Osteoblast (primary cell): ENCODE data around the gene KCNJ2. TPM values are rescaled to one million over a fixed set of nuclear protein-coding genes. Genes with fewer than 3 reads are reported as not detected.

Experiments
- DNase-seq: peaks from one replicate; pipeline ENCODE4 v3.0.0; 2011; ENCODE audit warnings: low spot score, mixed read lengths; ENCODE audit not compliant: insufficient read length; ENCODE audit errors: missing footprints
- H2AFZ ChIP-seq: 2 replicates; pipeline ENCODE4 v1.6.0; 2011; ENCODE audit warnings: mild to moderate bottlenecking, low read length
- H3K27ac ChIP-seq: 2 replicates; pipeline ENCODE4 v1.5.1; 2011; ENCODE audit warnings: mild to moderate bottlenecking, low read depth, low read length, moderate library complexity
- H3K27me3 ChIP-seq: 2 replicates; pipeline ENCODE4 v1.6.0; 2012; ENCODE audit warnings: mild to moderate bottlenecking, control low read depth, inconsistent platforms, low read length, moderate library complexity; ENCODE audit not compliant: insufficient read depth
- H3K36me3 ChIP-seq: 2 replicates; pipeline ENCODE4 v1.5.1; 2011; ENCODE audit warnings: mild to moderate bottlenecking, low read length, control low read depth, moderate library complexity; ENCODE audit not compliant: insufficient read depth
- H3K4me1 ChIP-seq: 2 replicates; pipeline ENCODE4 v1.5.1; 2011; ENCODE audit warnings: mild to moderate bottlenecking, low read length, control low read depth, moderate library complexity; ENCODE audit not compliant: insufficient read depth
- H3K4me2 ChIP-seq: 2 replicates; pipeline ENCODE4 v1.6.0; 2011; ENCODE audit warnings: mild to moderate bottlenecking, low read length; ENCODE audit not compliant: insufficient read depth
- H3K4me3 ChIP-seq: fragments of 200-600 bp; sonication (generic); 3 replicates; pipeline ENCODE4 v1.5.1; 2012; ENCODE audit warnings: mild to moderate bottlenecking, low read length, inconsistent platforms; ENCODE audit not compliant: insufficient read depth
- H3K79me2 ChIP-seq: 2 replicates; pipeline ENCODE4 v1.6.0; 2012; ENCODE audit warnings: mild to moderate bottlenecking, low read length, control low read depth, inconsistent platforms; ENCODE audit not compliant: insufficient read depth
- H3K9me3 ChIP-seq: 2 replicates; pipeline ENCODE4 v1.5.1; 2011; ENCODE audit warnings: low read depth, low read length, control low read depth
- H4K20me1 ChIP-seq: 2 replicates; pipeline ENCODE4 v1.6.0; 2012; ENCODE audit warnings: mild to moderate bottlenecking, low read length, control low read depth; ENCODE audit not compliant: insufficient read depth
- total RNA-seq: library from RNA; depleted of rRNA; stranded (reverse); fragments of >200 nt; gene quantifications from 2 replicates; pipeline ENCODE4 v1.2.3, GENCODE V29; 2012
- TF ChIP-seq, protein P1 (sequence below): IDR thresholded peaks from 2 replicates; pipeline ENCODE4 v1.5.1; 2011; ENCODE audit warnings: mild to moderate bottlenecking, low read depth, low read length, moderate library complexity; ENCODE audit errors: extremely low read depth

KCNJ2 gene
- total RNA-seq, 1 donor, result 5.1 TPM

DNA sequence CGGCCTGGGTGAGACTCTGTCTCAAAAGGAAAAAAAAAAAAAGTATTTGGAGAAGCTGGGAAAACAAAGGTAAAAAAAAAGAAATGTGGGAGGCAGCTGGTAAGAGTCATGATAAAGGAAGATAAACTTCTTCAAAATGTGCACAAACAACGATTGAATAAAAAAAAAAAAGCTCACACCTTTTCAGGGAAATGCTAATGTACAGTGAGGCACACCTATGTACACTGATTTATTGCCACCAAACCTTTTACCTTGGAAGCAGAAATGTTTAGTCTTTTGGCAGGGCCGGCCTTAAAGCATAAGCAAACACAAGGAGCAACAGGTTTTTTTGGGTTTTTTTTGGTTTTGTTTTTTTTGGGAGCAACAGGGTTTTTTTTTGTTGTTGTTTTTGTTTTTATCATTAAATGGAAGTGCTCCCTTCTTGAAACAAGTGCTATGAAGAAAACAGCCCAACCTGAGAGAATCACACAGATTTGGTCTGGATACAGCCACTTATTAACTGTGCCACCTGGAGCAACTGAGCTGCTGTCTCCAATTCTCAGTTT is 29.8 kb upstream of the KCNJ2 start:
- Histone ChIP-seq H3K9me3 (no peaks in the 10 kb centered on the region), H3K27me3 (no peaks in the 10 kb centered on the region), H3K4me3 (no peak overlapping the region), H3K4me1 (peaks cover 23% of the 10 kb centered on the region), H3K27ac (no peak overlapping the region), H2AFZ (no peak overlapping the region), H3K79me2 (no peaks in the 10 kb centered on the region), H3K36me3 (no peaks in the 10 kb centered on the region), H4K20me1 (no peaks in the 10 kb centered on the region), H3K4me2 (no peak overlapping the region)
- no peak for DNase-seq
- TF ChIP-seq, protein P1, sequence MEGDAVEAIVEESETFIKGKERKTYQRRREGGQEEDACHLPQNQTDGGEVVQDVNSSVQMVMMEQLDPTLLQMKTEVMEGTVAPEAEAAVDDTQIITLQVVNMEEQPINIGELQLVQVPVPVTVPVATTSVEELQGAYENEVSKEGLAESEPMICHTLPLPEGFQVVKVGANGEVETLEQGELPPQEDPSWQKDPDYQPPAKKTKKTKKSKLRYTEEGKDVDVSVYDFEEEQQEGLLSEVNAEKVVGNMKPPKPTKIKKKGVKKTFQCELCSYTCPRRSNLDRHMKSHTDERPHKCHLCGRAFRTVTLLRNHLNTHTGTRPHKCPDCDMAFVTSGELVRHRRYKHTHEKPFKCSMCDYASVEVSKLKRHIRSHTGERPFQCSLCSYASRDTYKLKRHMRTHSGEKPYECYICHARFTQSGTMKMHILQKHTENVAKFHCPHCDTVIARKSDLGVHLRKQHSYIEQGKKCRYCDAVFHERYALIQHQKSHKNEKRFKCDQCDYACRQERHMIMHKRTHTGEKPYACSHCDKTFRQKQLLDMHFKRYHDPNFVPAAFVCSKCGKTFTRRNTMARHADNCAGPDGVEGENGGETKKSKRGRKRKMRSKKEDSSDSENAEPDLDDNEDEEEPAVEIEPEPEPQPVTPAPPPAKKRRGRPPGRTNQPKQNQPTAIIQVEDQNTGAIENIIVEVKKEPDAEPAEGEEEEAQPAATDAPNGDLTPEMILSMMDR, result no peak

DNA sequence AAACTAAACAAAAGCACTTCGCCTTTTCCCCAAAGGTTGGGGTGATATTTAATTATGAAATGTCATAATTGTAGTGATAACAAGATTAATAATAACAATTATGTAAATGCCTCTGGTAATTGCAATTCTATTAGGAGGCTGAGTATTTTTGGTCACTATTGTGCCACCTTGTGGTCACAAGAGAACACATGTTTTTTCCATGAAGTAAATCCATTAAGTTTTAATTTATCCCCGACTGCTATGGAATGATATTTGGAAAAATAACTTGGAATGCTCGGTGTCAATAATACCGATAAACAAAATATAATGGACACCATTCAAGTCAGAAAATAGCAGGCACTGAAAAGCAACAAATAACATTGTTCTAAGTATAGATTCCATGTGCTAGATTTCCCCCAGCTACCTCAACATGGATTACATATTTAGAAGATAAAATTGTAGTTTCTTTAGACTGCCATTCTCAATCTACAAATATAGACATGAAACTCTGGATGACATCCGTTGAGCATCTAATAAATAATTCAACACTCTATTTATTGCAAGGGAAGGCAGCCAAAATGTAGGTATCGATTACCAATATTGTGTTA is 25.0 kb upstream of the KCNJ2 start:
- Histone ChIP-seq H3K79me2 (no peaks in the 10 kb centered on the region), H3K9me3 (no peaks in the 10 kb centered on the region), H2AFZ (peak overlapping the region; percentile 64), H3K4me1 (peaks cover 4% of the 10 kb centered on the region), H3K27me3 (peaks cover 3% of the 10 kb centered on the region), H3K4me3 (no peak overlapping the region), H3K27ac (no peak overlapping the region), H3K36me3 (no peaks in the 10 kb centered on the region), H3K4me2 (peak overlapping the region; percentile 31), H4K20me1 (no peaks in the 10 kb centered on the region)
- TF ChIP-seq, protein P1, result peak; percentile 64
- no peak for DNase-seq

DNA sequence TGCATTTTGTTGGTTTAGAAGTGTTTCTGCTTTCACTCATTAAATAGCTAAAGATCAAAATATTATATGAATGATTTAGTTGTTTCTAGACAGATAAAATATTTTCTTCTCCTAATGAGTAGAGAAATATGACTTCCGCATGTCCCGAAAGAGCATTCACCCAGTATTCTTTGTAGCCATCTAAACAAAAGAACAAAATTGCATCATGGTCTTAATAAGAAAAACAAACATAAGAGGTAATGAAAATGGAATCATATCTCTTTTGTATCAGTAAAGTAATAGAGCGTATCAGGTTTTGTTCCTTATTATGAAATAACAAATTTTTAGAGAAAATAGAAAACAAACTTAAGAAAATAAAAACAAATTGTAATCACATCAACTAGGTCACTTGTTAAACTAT is 16.1 kb upstream of the KCNJ2 start:
- Histone ChIP-seq H3K27ac (no peak overlapping the region), H4K20me1 (no peaks in the 10 kb centered on the region), H3K79me2 (no peaks in the 10 kb centered on the region), H3K9me3 (no peaks in the 10 kb centered on the region), H3K4me2 (no peak overlapping the region), H3K4me3 (no peak overlapping the region), H3K4me1 (peaks cover 4% of the 10 kb centered on the region), H2AFZ (no peak overlapping the region), H3K36me3 (no peaks in the 10 kb centered on the region), H3K27me3 (no peaks in the 10 kb centered on the region)
- TF ChIP-seq, protein P1, result no peak
- DNase-seq, result no peak

DNA sequence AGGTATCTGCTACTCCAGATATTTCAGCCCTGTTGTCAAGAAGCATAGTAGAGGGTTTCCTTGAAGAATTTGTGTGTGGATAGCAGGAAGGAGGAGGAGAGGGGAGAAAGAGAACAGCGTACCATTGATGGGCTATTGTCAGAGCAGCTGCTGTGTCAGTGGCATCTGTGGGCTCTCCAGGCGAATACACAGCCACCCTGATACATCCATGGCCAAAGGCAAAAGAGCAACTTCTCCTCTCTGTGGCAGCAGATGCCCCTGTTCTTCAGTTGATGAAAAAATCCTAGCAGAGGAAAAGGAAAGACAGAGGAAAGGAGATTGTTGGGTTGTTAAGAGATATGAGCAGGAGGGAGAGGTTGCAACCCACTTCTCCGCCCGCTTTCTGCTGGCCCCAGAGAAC is 12.2 kb upstream of the KCNJ2 start:
- TF ChIP-seq, protein P1, result no peak
- Histone ChIP-seq H3K4me2 (no peak overlapping the region), H3K4me1 (no peaks in the 10 kb centered on the region), H3K9me3 (no peaks in the 10 kb centered on the region), H4K20me1 (no peaks in the 10 kb centered on the region), H3K4me3 (no peak overlapping the region), H3K27me3 (no peaks in the 10 kb centered on the region), H3K27ac (no peak overlapping the region), H3K36me3 (no peaks in the 10 kb centered on the region), H3K79me2 (no peaks in the 10 kb centered on the region), H2AFZ (no peak overlapping the region)
- DNase-seq, result no peak
